ENCODE results near the gene COG7.
A peak's percentile ranks its signal among the peaks of the same experiment; 100 is the strongest.
"Not testable (repeated sequence)": the region's sequence is repeated elsewhere in the genome, so short reads cannot be mapped to it uniquely, and the experiment has no call there.

COG7 gene

DNA sequence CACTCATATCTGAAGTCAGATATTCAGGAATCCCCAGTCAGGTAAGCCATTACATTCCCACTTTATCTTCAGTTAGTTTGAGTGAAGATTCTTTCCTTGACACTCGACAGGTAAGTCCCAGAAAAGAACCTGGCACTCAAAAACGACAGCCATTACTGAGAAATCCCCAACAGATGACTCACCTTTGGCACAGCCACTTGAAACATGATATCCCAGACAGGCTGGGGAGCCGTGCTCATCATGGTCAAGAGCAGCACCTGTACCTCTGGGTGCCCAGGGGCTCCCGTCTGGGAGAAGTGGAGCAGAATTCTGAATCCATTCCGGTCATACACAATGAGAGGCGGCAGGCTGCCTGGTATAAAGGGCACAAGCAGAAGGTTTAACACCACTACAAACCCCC, 16.8 kb upstream of the COG7 start:
- no peak for DNase-seq

DNA sequence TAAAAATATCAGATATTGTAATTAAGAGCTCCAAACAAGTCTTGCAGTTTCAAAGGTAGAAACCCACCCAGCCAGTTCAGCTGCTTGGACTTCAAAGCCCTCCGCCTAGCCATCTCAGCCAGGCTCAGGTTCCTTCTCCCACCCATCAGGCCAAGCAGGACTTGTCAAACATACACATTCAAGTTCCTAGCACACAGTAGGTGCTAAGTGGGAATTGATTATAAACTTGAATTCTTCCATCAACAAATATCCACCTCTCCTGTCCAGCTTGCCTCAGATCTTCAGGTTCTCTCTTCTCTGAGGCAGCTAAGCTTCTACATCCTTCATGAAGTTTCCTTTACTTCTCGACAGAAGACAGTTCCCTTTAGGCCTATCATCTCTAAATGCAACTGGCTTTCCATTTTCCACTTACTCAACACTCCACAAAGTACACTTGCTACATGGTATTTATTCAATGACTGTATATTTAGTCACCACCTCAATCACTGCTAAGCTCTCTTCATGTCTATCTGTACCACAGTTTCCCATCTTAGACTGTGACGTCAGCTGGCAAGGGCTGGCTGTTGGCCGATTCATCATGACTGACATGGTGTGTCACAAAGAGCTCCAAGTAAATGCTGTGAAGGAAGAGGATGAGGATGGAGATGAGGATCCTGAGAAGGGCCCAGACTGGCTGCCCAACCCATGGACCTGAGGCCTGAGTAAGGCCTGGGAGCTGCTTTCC, 13.3 kb upstream of the COG7 start:
- no peak for DNase-seq

DNA sequence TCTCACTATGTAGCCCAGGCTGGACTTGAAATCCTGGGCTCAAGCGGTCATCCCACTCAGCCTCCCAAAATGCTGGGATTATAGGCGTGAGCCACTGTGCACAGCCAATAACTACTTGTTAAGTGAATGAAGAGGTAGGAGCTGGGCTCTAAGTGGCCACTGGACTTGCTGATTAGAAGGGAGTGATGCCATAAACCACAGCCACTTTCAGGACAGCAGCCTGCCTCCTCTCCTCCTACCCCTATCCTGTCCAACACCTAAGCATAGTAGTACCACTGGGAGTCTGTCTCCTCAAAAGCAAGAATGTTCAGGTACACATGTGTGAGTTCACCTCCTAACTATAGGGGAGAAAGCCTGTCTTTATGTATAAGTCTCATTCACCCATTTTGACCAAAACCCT, 12.2 kb upstream of the COG7 start:
- DNase-seq, result no peak

DNA sequence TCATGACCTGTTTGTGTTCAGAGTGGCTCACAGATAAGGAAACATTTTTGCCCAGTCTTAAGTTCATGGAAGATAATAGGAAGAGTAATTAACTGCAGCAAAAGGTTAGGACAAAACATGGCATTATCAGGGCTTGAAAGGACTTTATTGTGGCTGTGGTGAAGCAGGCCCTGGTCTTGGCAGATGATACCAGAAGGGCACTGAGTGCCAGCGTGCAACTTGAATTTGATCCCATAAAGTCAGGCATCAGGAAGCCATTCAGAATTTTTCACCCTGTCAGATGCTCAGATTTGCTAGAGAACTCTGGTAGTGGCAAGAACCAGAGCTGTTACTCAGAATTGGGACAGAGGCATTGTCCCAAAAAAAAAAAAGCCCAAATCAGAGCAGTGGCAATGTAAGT, 11.2 kb upstream of the COG7 start:
- no peak for DNase-seq

DNA sequence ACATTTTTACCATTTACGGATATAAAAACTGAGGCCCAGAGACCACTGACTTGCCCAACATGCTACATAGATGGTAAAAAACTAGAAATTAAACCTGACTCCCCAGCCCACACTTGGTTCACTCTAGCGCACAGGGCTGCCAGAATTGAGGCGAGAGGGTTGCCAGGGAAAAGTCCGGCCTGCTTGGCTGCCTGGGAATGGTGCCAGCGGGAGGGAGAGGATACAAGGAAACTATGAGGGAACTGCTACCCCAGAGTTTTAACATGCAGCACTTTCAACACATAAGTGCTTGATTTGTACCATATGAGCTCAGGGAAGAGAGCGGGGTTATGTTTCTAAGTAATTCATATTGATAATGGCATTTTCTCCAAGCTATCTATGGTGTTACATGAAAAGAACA, 10.0 kb upstream of the COG7 start:
- DNase-seq, result not testable (repeated sequence)

DNA sequence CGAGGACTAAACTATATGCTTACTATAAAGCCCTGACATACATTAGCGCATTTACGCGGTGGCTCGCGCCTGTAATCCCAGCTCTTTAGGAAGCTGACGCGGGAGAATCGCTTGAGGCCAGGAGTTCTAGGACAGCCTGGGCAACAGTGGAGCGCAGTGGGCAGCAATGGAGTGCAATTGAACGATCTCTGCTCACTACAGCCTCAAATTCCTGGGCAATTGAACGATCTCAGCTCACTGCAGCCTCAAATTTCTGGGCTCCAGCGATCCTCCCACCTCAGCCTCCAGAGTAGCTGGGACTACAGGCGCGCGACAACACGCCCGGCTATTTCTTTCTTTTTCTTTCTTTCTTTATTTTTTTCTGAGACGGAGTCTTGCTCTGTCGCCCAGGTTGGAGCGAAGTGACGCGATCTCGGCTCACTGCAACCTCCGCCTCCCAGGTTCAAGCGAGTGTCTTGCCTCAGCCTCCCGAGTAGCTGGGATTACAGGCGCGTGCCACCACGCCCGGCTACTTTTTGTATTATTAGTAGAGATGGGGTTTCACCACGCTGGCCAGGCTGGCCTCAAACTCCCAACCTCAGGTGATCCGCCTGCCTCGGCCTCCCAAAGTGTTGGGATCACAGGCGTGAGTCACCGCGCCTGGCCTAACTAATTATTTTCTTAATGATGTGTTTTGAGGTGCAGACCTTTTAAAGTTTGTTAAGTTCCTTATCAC, 506 bp upstream of the COG7 start:
- no peak for DNase-seq

DNA sequence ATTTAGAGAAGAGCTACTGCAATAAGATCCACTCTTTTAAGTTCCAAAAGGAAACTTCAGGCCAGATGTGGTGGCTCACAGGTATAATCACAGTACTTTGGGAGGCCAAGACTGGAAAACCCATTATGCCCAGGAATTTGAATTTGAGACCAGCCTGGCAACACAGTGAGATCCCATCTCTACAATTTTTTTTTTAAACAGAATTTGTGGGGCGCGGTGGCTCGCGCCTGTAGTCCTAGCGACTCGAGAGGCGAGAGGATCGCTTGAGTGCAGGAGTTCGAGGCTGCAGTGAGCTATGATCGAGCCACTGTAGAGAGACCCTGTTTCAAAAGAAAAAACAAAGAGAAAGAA, 793 bp downstream of the COG7 start:
- DNase-seq, result no peak

DNA sequence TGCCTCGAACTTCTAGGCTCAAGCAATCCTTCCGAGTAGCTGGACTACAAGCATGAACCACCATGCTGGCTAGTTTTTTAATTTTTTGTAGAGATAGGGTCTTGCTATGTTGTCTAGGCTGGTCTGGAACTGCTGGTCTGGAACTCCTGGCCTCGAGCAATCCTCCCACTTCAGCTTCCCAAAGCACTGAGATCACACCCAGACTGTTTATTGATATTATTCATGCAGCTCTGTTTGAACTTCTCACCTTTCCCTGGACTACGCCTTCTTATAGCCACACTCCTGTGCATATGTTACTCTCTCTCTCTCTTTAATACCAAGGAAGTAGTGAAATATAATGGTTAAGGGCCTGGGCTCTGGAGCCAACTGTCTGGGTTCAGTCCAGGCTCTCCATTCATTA, 4.6 kb downstream of the COG7 start:
- no peak for DNase-seq

DNA sequence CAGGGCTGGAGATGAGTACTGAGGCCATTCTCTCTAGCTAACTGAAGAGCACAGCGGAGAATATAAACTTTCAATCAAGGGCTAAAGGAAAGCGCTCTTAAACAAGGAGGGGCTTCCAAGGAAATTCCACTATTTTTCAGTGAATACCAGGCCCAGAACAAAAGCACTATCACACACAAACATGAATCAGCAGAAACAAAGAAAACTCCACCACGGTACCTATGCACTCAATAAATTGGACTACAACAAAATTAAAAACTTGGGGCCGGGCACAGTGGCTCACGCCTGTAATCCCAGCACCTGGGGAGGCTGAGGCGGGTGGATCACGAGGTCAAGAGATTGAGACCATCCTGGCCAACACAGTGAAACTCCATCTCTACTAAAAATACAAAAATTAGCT, 15.4 kb downstream of the COG7 start:
- DNase-seq, result not testable (repeated sequence)

DNA sequence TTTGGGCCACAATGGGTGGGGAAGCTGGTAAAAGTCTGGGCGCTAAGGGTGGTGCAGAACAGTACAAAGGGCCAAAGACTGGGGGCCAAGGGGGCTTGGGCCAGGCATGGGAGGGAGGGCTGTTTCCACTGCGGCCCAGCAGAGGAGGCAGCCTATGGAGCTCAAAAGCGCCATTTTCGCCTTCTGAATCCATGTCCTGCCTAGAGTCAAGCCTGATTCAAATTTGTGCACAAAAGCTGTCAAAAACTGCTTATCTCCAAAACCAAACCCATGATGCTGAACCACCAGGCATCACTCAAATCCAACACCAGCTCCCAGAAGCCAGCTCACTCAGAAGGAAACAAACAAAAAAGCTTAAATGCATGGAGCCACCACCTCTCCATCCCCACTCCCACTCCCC, 16.0 kb downstream of the COG7 start:
- no peak for DNase-seq

DNA sequence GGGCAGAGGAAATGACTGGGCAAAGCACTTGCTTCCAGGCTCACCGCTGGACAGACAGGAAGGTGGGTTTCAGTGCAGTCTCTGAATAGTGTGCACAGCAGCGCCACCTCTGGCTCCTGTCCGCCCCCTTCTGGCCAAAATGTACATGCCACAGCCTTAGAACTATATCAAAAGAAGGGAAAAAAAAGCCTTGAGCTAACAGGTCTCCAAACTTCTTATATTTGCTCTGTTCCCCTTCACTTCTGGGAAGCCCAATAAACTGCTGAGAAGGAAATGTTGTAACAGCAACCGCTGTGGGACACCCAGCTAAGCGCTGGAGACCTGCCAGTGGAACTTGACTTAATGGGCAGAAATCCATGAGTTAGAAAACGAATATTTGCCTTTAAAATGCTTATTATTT, 17.5 kb downstream of the COG7 start:
- DNase-seq, result peak; percentile 95 to 97

DNA sequence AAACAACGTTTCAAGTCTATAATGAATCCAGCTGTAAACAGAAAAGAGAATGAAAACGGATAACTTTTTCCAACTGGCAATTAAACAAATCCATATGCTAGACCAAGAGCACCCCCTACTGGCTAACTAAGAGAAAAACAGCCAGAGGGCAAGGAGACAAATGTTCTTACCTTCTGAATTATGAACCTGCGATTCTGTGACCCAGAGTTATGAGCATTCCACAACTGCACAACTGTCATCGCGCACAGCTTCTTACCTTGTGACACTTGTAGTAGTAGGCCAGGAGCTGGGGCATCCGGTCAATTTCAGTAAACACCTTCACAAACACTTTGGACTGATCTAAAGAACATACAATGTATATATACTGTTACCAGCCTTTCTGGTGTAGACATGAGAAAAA, 18.6 kb downstream of the COG7 start:
- peak; percentile 63 to 82 for DNase-seq

DNA sequence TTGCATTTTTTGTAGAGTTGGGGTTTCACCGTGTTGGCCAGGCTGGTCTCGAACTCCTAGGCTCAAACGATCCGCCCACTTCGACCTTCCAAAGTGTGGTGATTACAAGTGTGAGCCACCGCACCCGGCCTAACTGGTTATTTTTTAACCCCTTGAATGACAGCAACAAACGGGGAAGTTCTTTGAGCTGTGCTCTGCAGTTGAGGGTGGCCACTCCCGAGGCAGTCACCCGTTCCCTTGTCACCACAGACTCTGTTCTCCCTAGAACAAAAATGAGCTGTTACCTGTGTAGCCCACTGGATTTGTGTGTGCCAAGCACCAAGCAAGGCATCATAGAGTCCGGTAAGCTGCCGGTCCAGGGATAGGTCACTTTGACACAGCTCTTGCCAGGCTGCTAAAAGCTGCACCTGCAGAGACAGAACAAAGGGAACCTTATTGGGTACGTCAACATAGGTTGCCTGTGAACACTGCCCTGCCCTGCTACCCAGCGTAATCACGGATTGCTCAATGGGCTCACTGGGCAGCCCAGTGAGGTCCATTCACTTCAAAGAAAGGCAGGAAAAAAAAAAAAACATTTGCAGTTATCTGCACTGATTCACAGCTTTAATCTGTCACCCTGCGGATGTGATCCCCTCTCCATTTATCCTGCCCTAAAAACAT, 19.6 kb downstream of the COG7 start:
- DNase-seq, result no peak

DNA sequence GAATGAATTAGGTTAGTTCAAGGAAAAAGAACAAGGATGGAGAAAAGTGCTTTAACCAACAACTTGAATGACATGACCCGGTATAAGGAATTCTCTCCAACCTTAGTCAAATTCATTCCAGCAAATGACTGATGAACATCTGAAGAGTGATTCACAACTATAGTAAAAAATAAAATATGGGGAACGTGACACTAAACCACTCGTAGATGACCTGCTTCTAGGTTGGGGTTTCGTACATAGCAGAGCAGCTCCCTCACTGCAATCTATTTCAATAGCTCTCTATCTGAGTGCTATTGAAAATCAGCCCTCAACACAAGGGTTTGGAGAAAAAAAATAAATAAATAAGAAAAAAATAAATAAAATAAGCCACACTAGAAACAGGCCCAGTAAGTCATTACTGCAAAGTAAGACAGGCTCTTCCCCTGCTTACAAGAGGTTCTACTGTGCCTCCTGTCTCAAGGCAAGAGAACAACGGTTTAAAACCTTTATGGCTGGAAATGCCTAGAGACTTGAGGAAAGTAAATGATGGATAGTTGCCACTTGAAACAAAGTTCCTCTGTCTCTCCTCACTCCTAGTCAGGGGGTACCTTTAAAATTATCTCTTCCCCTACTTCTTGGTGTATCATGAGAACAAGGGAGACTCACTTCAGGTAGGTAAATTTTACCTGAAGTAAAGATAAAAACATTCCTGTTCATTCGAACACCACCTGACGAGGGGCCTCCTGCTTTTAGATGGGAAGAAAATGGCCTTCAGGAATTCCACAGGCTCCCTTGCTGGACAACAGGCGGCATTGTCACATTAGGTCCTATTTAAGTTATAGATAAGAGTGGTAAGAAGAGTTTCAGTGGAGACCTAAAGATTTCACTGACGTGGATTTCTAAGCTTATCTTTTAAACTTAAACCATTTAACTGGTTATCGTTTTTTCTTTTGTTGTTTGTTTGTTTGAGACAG, 20.5 kb downstream of the COG7 start:
- no peak for DNase-seq

DNA sequence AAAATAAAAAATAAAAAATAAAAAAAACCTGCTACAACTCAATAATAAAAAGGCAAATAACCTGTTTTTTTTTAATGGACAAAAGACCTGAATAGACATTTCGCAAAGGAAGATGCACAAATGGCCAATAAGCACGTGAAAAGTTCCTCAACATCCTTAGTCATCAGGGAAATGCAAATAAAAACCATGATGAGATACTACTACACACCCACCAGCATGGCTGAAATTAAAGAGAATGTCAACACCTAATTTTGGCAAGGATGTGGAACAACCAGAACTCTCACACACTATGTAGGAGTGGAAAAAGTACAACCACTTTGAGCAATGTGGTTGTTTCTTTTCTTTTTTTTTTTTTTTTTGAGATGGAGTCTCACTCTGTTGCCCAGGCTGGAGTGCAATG, 24.6 kb downstream of the COG7 start:
- no peak for DNase-seq

DNA sequence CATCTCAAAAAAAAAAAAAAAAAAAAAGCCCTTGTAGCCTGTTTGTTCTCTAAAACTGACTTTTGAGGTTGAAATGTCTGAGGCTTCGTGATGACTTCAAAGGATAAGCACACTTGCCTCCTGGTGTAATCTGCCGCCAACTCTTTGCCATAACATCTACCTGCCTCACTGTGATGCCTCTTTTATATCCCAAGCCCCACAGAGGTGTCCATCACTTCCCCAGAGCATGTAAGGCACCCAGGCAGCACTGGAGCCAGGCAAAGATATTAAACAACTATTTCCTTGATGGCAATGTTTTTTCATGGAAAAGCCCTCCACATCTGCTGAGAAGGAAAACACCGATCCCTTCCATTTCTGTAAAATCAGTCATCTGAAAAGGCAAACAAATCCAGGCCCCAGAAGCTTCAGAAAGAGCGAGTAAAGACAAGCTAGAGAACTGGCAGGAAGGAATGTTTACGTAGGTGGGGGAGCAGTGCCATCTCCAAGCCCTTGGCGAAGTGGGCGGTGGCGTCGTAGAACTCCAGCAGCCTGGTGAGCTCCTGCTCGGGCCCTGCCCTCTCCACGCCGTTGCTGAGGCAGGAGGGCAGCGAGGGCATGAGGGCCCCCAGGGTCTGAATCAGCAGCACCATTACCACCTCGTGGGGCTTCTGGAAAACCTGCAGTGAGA, 28.6 kb downstream of the COG7 start:
- DNase-seq, result no peak

DNA sequence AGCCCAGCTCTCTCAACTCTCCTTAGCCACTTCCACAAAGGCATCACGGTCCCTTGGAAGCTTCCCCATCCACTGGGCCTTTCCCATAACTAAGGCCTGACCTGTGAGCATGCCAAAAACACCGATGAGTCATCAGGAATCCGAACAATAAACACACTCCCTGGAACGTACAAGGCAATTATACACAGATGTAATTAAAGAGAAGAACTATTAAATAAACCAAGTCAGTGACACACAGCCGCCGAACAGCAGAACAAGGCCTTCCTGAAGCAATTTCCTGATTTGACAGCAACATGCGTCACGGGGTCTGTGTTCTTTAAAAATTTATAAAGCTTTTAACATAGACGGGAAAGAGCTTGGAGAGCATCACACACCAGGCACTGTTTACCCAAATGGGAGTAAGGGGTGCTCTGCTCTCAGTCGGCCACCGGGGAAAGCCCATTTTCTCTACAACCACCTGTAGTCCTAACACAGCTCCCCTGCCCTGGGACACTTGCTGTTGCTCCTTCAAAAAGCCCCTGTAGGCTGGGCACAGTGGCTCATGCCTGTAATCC, 29.4 kb downstream of the COG7 start:
- no peak for DNase-seq

DNA sequence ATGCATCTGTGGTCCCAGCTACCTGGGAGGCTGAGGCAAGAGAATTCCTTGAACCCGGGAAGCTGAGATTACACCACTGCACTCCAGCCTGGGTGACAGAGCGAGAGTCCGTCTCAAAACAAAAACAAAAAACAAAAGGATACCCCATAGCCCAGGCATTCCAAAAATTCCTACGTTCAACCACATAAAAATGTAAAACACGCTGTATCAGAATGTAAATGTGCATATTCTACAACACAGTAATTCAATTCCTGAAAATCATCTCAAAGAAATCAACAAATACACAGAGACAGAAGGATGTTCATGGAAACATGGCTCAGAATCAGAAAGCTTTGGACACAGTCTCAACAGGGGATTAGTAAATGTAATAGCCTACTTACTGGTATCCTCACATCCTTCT, 33.0 kb downstream of the COG7 start:
- no peak for DNase-seq

DNA sequence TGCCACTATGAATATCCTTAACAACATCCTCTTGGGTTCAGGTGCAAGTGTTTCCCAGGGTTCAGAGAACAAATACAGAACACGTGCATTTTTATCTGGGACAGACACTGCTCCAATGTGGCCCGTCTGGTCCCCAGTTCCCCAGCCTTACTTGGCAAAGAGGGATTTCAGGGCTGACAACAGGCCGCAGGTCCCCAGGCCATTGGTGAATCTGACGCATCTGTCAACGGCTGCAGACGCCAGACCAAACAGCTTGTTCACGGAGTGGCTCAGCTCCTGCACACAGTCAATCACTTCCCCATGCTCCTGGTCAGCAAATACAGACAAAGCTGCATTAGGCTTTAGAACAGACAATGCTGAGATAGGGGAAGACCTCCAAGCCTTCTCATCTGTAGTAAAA, 36.2 kb downstream of the COG7 start:
- DNase-seq, result no peak

DNA sequence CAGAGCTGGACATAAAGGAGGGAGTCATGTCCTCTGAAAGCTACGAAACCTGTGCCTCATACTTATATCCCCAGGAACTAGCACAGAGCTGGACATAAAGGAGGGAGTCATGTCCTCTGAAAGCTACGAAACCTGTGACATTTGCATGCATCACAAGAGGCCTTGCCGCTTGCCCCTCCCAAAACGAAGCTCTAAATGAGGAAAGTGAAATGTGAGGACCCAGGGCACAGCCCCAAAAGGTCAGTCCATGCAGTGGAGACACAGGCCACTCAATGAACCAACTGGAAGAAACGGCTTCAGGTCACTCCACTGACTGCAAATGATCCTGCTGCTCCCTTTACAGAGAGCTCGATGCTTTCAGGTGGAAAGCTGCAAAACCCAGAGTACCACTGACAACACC, 38.3 kb downstream of the COG7 start:
- DNase-seq, result no peak

DNA sequence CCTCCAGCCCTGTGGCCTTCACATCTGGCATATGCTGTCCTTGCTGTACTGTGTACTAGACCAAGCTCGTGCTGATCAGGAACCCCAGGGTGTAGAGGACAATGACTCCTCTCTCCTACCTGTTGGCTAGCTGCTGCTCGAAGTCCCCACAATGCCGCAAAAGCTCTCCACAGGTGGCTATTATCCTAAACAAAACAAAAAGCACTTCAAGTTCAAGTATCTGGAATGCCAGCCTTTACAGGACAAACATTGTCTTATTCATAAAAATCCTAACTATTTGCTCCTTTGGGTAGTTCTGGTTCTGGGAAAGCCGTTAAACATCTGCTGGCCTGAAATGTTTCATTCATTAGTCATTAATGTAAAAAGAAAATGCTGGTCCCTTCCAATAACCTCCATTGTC, 42.8 kb downstream of the COG7 start:
- DNase-seq, result no peak

DNA sequence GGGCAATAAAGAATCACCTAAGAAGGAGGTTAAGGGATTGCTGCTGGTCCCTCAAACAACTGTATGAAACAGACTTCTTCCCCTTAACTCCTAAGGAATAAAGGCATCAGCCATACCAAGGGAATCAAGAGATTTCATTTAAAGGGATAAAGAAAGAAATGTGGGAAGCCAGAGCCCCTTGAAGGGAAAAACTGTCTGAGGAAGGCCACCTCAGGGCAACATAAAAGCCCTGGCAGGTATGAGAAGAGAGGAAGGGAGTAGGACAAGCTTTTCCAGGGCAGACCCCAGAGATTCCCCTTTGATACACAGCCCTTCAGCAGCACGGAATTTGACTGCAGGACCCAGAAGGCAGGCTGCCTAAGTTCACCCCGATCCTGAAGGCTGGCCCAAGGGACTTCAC, 43.5 kb downstream of the COG7 start:
- DNase-seq, result no peak
